A549 (cell line): ENCODE data around the gene SLC40A1. TPM values are rescaled to one million over a fixed set of nuclear protein-coding genes. Genes with fewer than 3 reads are reported as not detected.

Source experiments
- ATAC-seq, 2 experiments: fragments of 200-7000 bp in 1 of 2; fragments of >200 bp in 1 of 2; cut with Nextera tagmentation in 1 of 2; cut with Tn5 transposase in 1 of 2; 3 replicates each; pipeline versions ENCODE4 v1.8.0 to v1.9.1; 2018 to 2020; ENCODE audit warnings: mild to moderate bottlenecking in 1 of 2, moderate library complexity in 1 of 2
- CTCF ChIA-PET: fragments of 300-600 bp; sonication (Branson Sonifier 250); formaldehyde crosslinking; extraction: SDS; loops from one replicate; lab custom pipeline; 2021; ENCODE audit warnings: antibody characterized with exemption, inconsistent platforms; lab: Yijun Ruan, JAX
- POLR2A ChIA-PET: fragments of 350-600 bp; formaldehyde crosslinking; extraction: SDS; loops from one replicate; lab custom pipeline; 2021; ENCODE audit warnings: antibody characterized with exemption, inconsistent platforms; lab: Yijun Ruan, JAX
- DNase-seq, 2 experiments: peaks; one replicate each; pipeline versions ENCODE4 v3.0.0 to v3.0.0-alpha.2; 2011 to 2016; ENCODE audit warnings: low read depth in 1 of 2, low spot score in 1 of 2
- FAIRE-seq: peaks from 2 replicates; lab custom pipeline; 2011; peaks lifted over from hg19 to GRCh38; lab: Jason Lieb, UNC
- H3K27ac ChIP-seq, 2 experiments: fragments of >200 bp; sonication (Bioruptor Twin); formaldehyde crosslinking; 3 replicates each; pipeline ENCODE4 v1.5.1; 2016 to 2017
- H3K4me1 ChIP-seq: fragments of >200 bp; sonication (Bioruptor Twin); formaldehyde crosslinking; 3 replicates; pipeline ENCODE4 v1.6.1; 2016
- H3K4me2 ChIP-seq: fragments of >200 bp; sonication (Bioruptor Twin); formaldehyde crosslinking; 3 replicates; pipeline ENCODE4 v1.6.1; 2016
- H3K4me3 ChIP-seq: fragments of >200 bp; sonication (Bioruptor Twin); formaldehyde crosslinking; 3 replicates; pipeline ENCODE4 v1.5.1; 2016
- H3K9me3 ChIP-seq: fragments of >200 bp; sonication (Bioruptor Twin); formaldehyde crosslinking; 3 replicates; pipeline ENCODE4 v1.6.1; 2016
- BCL3 ChIP-seq: fragments of >200 bp; sonication (Bioruptor Twin); formaldehyde crosslinking; IDR thresholded peaks from 3 replicates; pipeline ENCODE4 v1.6.1; 2016
- BHLHE40 ChIP-seq: IDR thresholded peaks from 2 replicates; pipeline ENCODE4 v1.6.1; 2012; ENCODE audit warnings: low read depth, low read length, inconsistent platforms
- CHD4 ChIP-seq: fragments of 200-600 bp; sonication (generic); IDR thresholded peaks from 2 replicates; pipeline ENCODE4 v1.6.1; 2016; ENCODE audit warnings: antibody characterized with exemption, mild to moderate bottlenecking, borderline replicate concordance
- E2F6 ChIP-seq: IDR thresholded peaks from 2 replicates; pipeline ENCODE4 v1.6.1; 2012; ENCODE audit warnings: low read depth, borderline replicate concordance
- HEYL ChIP-seq: fragments of 250-450 bp; sonication (Bioruptor Pico); IDR thresholded peaks from 2 replicates; pipeline ENCODE4 v1.8.0; 2021; ENCODE audit warnings: mild to moderate bottlenecking, moderate library complexity
- HOXB13 ChIP-seq: fragments of 250-450 bp; sonication (Bioruptor Pico); IDR thresholded peaks from 2 replicates; pipeline ENCODE4 v1.5.0; 2020; ENCODE audit warnings: low read depth, mild to moderate bottlenecking, moderate library complexity
- MYC ChIP-seq: IDR thresholded peaks from 2 replicates; pipeline ENCODE4 v1.6.1; 2012; ENCODE audit warnings: mild to moderate bottlenecking, inconsistent platforms, low read length, improper control_type of control experiment, borderline replicate concordance
- RAD21 ChIP-seq, 2 experiments: fragments of >200 bp in 1 of 2; sonication (Bioruptor Twin) in 1 of 2; formaldehyde crosslinking in 1 of 2; IDR thresholded peaks in 1 of 2; conservative IDR thresholded peaks in 1 of 2; 2 replicates in 1 of 2; 3 replicates in 1 of 2; pipeline ENCODE4 v1.6.1; 2012 to 2018; ENCODE audit warnings: inconsistent platforms in 1 of 2
- RCOR1 ChIP-seq: fragments of 150-350 bp; IDR thresholded peaks from 2 replicates; pipeline ENCODE4 v1.6.1; 2014; ENCODE audit warnings: antibody characterized with exemption, low read length, low read depth
- REST ChIP-seq: fragments of 200-600 bp; sonication (generic); IDR thresholded peaks from 2 replicates; pipeline ENCODE4 v1.6.1; 2016; ENCODE audit warnings: antibody characterized with exemption, mild to moderate bottlenecking, moderate library complexity
- RNF2 ChIP-seq: fragments of 200-600 bp; sonication (generic); IDR thresholded peaks from 2 replicates; pipeline ENCODE4 v1.6.1; 2016; ENCODE audit warnings: low read depth, mild to moderate bottlenecking, antibody characterized with exemption, moderate library complexity, borderline replicate concordance
- ZC3H11A ChIP-seq: fragments of 450-650 bp; IDR thresholded peaks from 2 replicates; pipeline ENCODE4 v1.6.1; 2014; ENCODE audit warnings: antibody characterized with exemption, mild to moderate bottlenecking
- ZFP36 ChIP-seq: fragments of 450-650 bp; IDR thresholded peaks from 2 replicates; pipeline ENCODE4 v1.6.1; 2014; ENCODE audit warnings: borderline replicate concordance; ENCODE audit not compliant: partially characterized antibody
- WGBS: methylation state at CpG from one replicate; pipeline ENCODE4 v1.1.6; 2017; ENCODE audit errors: missing lambda C conversion rate; 5-methylcytosine and 5-hydroxymethylcytosine counted together
- polyA plus RNA-seq, 4 experiments: library from polyadenylated mRNA; depleted of rRNA in 3 of 4; stranded (reverse); fragments of >200 nt; fragmentation: RNase III in 1 of 4; extraction: RNeasy Plus Mini Kit Qiagen cat#74134 plus additional on column Dnase treatment in 1 of 4; gene quantifications; 2 replicates in 3 of 4; 3 replicates in 1 of 4; pipeline ENCODE4 v1.2.3, GENCODE V29; 2011 to 2017
- TF ChIP-seq, protein P1 (sequence below): fragments of >200 bp; sonication (Bioruptor Twin); formaldehyde crosslinking; IDR thresholded peaks from 2 replicates; pipeline ENCODE4 v1.6.1; 2016
- TF ChIP-seq, protein P2 (sequence below): fragments of 150-350 bp; IDR thresholded peaks from 2 replicates; pipeline ENCODE4 v1.6.1; 2014; ENCODE audit warnings: low read depth, mild to moderate bottlenecking, low read length
- TF ChIP-seq, protein P3 (sequence below): IDR thresholded peaks from 2 replicates; pipeline ENCODE4 v1.6.1; 2012

Gene SLC40A1
- polyA plus RNA-seq, 2 of the 4 experiments (the other 2 are of a cell fraction): 8.2 to 12.3 TPM

- ATAC-seq: no peak
- WGBS: 94% methylated on average over 6 of the region's 6 CpGs
- CTCF ChIA-PET: interaction anchor here (1.1 to 1.5 kb wide), 4 partner anchors 10 to 31 kb away, joined by 3 to 5 read pairs (median 3); no protein-coding TSS in a partner anchor
Measured at GRCh38 chr2:189519631-189520387, 60.8 kb downstream of the SLC40A1 start.

DNA sequence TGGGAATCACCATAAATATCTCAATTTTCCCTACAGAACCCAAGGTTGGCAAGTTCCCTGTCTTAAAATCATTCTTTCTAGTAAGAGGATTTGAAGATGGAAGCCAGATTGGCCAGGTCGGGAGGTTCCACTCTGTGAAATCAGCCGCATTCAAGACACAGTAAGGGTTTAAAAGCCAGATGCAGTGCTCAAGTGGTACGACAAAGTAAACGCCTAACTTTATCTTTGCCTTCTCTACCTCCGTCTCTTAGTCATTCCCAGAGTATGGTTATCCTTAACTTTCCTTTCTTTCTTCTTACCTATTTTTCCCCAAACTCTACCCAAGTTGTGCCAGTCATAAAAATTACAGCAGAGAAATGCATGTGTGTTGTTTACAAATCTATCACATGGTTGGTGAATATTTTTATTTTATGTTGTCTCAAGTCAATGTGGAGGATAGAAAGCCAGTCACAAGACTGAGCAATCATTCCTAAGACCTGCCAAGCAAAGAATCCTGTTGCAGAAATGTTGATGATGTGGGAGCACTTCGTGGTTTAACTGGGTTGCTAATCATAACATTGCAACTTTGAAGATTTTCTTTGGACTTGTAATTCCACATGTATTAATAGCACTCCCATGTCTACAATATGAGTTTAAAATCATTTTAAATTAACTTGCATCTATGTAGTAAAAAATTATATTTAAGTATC is 62.6 kb downstream of the SLC40A1 start:
- peaks cover 26% of the 10 kb centered on the region for H3K4me1 ChIP-seq
- DNase-seq (no peak), FAIRE-seq (no peak), ATAC-seq (no peak)
- no peak overlapping the region for H3K27ac ChIP-seq
- no peak overlapping the region for H3K4me3 ChIP-seq
- H3K4me2 ChIP-seq: no peak overlapping the region
- no peaks in the 10 kb centered on the region for H3K9me3 ChIP-seq
- WGBS: 91% methylated on average over 6 of the region's 6 CpGs
- ChIA-PET CTCF (interaction anchor here (1.3 kb wide), 1 partner anchor 17 kb away, joined by 3 read pairs; no protein-coding TSS in a partner anchor), POLR2A (no interaction called here)
- TF ChIP-seq ZFP36: no peak
- TF ChIP-seq, protein P1, sequence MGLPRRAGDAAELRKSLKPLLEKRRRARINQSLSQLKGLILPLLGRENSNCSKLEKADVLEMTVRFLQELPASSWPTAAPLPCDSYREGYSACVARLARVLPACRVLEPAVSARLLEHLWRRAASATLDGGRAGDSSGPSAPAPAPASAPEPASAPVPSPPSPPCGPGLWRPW: no peak
- no peak for TF ChIP-seq BCL3
- TF ChIP-seq REST: no peak
- TF ChIP-seq, protein P2, sequence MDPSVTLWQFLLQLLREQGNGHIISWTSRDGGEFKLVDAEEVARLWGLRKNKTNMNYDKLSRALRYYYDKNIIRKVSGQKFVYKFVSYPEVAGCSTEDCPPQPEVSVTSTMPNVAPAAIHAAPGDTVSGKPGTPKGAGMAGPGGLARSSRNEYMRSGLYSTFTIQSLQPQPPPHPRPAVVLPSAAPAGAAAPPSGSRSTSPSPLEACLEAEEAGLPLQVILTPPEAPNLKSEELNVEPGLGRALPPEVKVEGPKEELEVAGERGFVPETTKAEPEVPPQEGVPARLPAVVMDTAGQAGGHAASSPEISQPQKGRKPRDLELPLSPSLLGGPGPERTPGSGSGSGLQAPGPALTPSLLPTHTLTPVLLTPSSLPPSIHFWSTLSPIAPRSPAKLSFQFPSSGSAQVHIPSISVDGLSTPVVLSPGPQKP: no peak
- TF ChIP-seq HEYL (CRISPR knock-in tag): no peak
- no peak for TF ChIP-seq RAD21 (conservative IDR thresholded peaks at IDR 0.05 in 1 of 2, IDR thresholded peaks at IDR 0.05 in 1 of 2)
- no peak for TF ChIP-seq RCOR1
- TF ChIP-seq E2F6: no peak
- TF ChIP-seq ZC3H11A: no peak
- TF ChIP-seq HOXB13 (CRISPR knock-in tag): no peak

More at GRCh38 chr2:189519631-189520387, 60.8 kb downstream of the SLC40A1 start:
- H3K9me3 ChIP-seq: no peaks in the 10 kb centered on the region
- FAIRE-seq (no peak), DNase-seq (no peak)
- H3K4me3 ChIP-seq: no peak overlapping the region
- no peak overlapping the region for H3K27ac ChIP-seq
- POLR2A ChIA-PET: no interaction called here
- TF ChIP-seq MYC (no peak), BHLHE40 (no peak), REST (no peak), ZC3H11A (no peak), RNF2 (no peak), CHD4 (no peak), HEYL (CRISPR knock-in tag) (no peak)
- TF ChIP-seq, protein P3, sequence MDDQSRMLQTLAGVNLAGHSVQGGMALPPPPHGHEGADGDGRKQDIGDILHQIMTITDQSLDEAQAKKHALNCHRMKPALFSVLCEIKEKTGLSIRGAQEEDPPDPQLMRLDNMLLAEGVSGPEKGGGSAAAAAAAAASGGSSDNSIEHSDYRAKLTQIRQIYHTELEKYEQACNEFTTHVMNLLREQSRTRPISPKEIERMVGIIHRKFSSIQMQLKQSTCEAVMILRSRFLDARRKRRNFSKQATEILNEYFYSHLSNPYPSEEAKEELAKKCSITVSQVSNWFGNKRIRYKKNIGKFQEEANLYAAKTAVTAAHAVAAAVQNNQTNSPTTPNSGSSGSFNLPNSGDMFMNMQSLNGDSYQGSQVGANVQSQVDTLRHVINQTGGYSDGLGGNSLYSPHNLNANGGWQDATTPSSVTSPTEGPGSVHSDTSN: no peak
- H3K4me2 ChIP-seq: no peak overlapping the region
- peaks cover 32% of the 10 kb centered on the region for H3K4me1 ChIP-seq
